Panc1 (cell line): Measurements from ENCODE around the gene ARMH2. TPM values are rescaled to one million over a fixed set of nuclear protein-coding genes. Genes with fewer than 3 reads are reported as not detected.
"Not testable (repeated sequence)": the region's sequence is repeated elsewhere in the genome, so short reads cannot be mapped to it uniquely, and the experiment has no call there.

Source experiments
- ATAC-seq: fragments of 200-7000 bp; cut with Tn5 transposase; 2 replicates; pipeline ENCODE4 v1.9.1; 2020; ENCODE audit warnings: mild to moderate bottlenecking, moderate library complexity
- BruUV-seq: library from RNA; stranded (reverse); fragments of 400-500 nt; replicated peaks from 2 replicates; lab custom pipeline; 2021; lab: Mats Ljungman, UMichigan
- CTCF ChIA-PET: fragments of 300-600 bp; sonication (Branson Sonifier 250); formaldehyde crosslinking; loops from one replicate; lab custom pipeline; 2022; ENCODE audit warnings: antibody characterized with exemption; lab: Charles Lee
- POLR2A ChIA-PET: fragments of 300-600 bp; sonication (Branson Sonifier 250); formaldehyde crosslinking; loops from one replicate; lab custom pipeline; 2022; ENCODE audit warnings: antibody characterized with exemption; lab: Charles Lee
- DNase-seq: peaks from one replicate; pipeline ENCODE4 v3.0.0-alpha.2; 2010; ENCODE audit warnings: low read depth, low spot score
- H3K27ac ChIP-seq: 2 replicates; pipeline ENCODE4 v1.5.1; 2011; ENCODE audit warnings: mild to moderate bottlenecking, low read length, inconsistent platforms
- H3K27me3 ChIP-seq: fragments of 200-500 bp; sonication (Bioruptor generic); 2 replicates; pipeline ENCODE4 v1.6.0; 2014; ENCODE audit warnings: low read length, inconsistent platforms; ENCODE audit not compliant: control insufficient read depth, insufficient read depth
- H3K36me3 ChIP-seq: fragments of 200-500 bp; sonication (Bioruptor generic); 2 replicates; pipeline ENCODE4 v1.5.1; 2014; ENCODE audit warnings: inconsistent platforms, mild to moderate bottlenecking, low read length, moderate library complexity; ENCODE audit not compliant: control insufficient read depth, insufficient read depth
- H3K4me1 ChIP-seq: 2 replicates; pipeline ENCODE4 v1.5.1; 2011; ENCODE audit warnings: inconsistent platforms, mild to moderate bottlenecking, low read length, moderate library complexity; ENCODE audit not compliant: control insufficient read depth, insufficient read depth
- H3K4me3 ChIP-seq, 2 experiments: 2 replicates each; pipeline ENCODE4 v1.5.1; 2011 to 2012; ENCODE audit warnings: low read depth in 2 of 2, low read length in 2 of 2, mild to moderate bottlenecking in 2 of 2, inconsistent platforms in 1 of 2, moderate library complexity in 1 of 2
- H3K9me3 ChIP-seq: fragments of 200-500 bp; sonication (Bioruptor generic); 2 replicates; pipeline ENCODE4 v1.5.1; 2014; ENCODE audit warnings: low read depth, mild to moderate bottlenecking, inconsistent platforms, low read length, moderate library complexity; ENCODE audit not compliant: control insufficient read depth, insufficient read depth
- POLR2AphosphoS5 ChIP-seq: IDR thresholded peaks from 2 replicates; pipeline ENCODE4 v1.6.1; 2012; ENCODE audit warnings: mild to moderate bottlenecking, low read depth, low read length, moderate library complexity
- SIN3A ChIP-seq: IDR thresholded peaks from 2 replicates; pipeline ENCODE4 v1.6.1; 2012; ENCODE audit warnings: low read depth, mild to moderate bottlenecking, low read length, moderate library complexity, borderline replicate concordance; ENCODE audit not compliant: insufficient read depth
- TCF7L2 ChIP-seq: IDR thresholded peaks from 2 replicates; pipeline ENCODE4 v1.6.1; 2011; ENCODE audit warnings: mild to moderate bottlenecking, low read depth, low read length, inconsistent platforms
- in situ Hi-C: cut with HindIII; loops from 2 replicates; pipeline ENCODE4 v1.10.0; 2016; ENCODE audit warnings: low sequenced_read_pairs, low pct_unique_long_range_greater_than_20kb
- intact Hi-C: fragments of 100-400 bp; cut with micrococcal nuclease; formaldehyde crosslinking; loops from one replicate; pipeline ENCODE4 v1.10.0; 2022; ENCODE audit not compliant: unreplicated experiment
- total RNA-seq: library from RNA; stranded (reverse); gene quantifications from one replicate; pipeline ENCODE4 v1.2.1, GENCODE V29; 2021; ENCODE audit not compliant: unreplicated experiment
- TF ChIP-seq, protein P1 (sequence below), 2 experiments: IDR thresholded peaks; 2 replicates each; pipeline ENCODE4 v1.6.1; 2011 to 2012; ENCODE audit warnings: low read depth in 2 of 2, control low read depth in 1 of 2, low read length in 1 of 2, mild to moderate bottlenecking in 1 of 2, moderate library complexity in 1 of 2; ENCODE audit not compliant: insufficient read depth in 1 of 2
- TF ChIP-seq, protein P2 (sequence below): fragments of 450-650 bp; IDR thresholded peaks from 2 replicates; pipeline ENCODE4 v1.5.1; 2017; ENCODE audit warnings: mild to moderate bottlenecking

Gene ARMH2
- total RNA-seq, 1 experiment from 2014 or later = not detected

DNA sequence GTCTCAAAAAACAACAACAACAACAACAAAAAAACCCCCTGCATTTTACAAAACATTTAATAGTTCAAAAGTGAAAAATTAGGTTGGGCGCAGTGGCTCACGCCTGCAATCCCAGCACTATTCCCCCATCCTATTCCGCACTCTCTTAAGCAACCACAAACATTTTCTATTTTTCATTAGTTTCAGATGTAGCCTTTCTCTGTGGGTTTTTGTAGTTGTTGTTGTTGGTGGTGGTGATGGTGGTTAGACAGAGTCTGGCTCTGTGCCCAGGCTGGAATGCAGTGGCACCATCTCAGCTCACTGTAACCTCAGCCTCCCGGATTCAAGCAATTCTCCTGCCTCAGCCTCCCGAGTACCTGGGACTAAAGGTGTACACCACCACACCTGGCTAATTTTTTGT, 30.4 kb downstream of the ARMH2 start:
- Histone ChIP-seq H3K36me3 (no peaks in the 10 kb centered on the region), H3K4me3 (no peak overlapping the region), H3K27me3 (no peaks in the 10 kb centered on the region), H3K27ac (no peak overlapping the region), H3K9me3 (no peaks in the 10 kb centered on the region), H3K4me1 (no peaks in the 10 kb centered on the region)
- POLR2A ChIA-PET = no interaction called here
- no TSS peak for BruUV-seq
- CTCF ChIA-PET = no interaction called here
- DNase-seq (no peak), ATAC-seq (no peak)
- in situ Hi-C loops = no loop called here
- TF ChIP-seq SIN3A (no peak), TCF7L2 (no peak), POLR2AphosphoS5 (no peak)
- TF ChIP-seq, protein P1, sequence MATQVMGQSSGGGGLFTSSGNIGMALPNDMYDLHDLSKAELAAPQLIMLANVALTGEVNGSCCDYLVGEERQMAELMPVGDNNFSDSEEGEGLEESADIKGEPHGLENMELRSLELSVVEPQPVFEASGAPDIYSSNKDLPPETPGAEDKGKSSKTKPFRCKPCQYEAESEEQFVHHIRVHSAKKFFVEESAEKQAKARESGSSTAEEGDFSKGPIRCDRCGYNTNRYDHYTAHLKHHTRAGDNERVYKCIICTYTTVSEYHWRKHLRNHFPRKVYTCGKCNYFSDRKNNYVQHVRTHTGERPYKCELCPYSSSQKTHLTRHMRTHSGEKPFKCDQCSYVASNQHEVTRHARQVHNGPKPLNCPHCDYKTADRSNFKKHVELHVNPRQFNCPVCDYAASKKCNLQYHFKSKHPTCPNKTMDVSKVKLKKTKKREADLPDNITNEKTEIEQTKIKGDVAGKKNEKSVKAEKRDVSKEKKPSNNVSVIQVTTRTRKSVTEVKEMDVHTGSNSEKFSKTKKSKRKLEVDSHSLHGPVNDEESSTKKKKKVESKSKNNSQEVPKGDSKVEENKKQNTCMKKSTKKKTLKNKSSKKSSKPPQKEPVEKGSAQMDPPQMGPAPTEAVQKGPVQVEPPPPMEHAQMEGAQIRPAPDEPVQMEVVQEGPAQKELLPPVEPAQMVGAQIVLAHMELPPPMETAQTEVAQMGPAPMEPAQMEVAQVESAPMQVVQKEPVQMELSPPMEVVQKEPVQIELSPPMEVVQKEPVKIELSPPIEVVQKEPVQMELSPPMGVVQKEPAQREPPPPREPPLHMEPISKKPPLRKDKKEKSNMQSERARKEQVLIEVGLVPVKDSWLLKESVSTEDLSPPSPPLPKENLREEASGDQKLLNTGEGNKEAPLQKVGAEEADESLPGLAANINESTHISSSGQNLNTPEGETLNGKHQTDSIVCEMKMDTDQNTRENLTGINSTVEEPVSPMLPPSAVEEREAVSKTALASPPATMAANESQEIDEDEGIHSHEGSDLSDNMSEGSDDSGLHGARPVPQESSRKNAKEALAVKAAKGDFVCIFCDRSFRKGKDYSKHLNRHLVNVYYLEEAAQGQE (IDR thresholded peaks at IDR 0.05; ENCODE audit: insufficient read depth in 1 of 2, low read depth in 2 of 2, low read length in 1 of 2) = no peak
- TF ChIP-seq, protein P2, sequence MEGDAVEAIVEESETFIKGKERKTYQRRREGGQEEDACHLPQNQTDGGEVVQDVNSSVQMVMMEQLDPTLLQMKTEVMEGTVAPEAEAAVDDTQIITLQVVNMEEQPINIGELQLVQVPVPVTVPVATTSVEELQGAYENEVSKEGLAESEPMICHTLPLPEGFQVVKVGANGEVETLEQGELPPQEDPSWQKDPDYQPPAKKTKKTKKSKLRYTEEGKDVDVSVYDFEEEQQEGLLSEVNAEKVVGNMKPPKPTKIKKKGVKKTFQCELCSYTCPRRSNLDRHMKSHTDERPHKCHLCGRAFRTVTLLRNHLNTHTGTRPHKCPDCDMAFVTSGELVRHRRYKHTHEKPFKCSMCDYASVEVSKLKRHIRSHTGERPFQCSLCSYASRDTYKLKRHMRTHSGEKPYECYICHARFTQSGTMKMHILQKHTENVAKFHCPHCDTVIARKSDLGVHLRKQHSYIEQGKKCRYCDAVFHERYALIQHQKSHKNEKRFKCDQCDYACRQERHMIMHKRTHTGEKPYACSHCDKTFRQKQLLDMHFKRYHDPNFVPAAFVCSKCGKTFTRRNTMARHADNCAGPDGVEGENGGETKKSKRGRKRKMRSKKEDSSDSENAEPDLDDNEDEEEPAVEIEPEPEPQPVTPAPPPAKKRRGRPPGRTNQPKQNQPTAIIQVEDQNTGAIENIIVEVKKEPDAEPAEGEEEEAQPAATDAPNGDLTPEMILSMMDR = no peak
- intact Hi-C loops = loop anchor here (5.0 to 10.0 kb wide), 2 partner anchors 186 to 244 kb away; no protein-coding TSS in a partner anchor

DNA sequence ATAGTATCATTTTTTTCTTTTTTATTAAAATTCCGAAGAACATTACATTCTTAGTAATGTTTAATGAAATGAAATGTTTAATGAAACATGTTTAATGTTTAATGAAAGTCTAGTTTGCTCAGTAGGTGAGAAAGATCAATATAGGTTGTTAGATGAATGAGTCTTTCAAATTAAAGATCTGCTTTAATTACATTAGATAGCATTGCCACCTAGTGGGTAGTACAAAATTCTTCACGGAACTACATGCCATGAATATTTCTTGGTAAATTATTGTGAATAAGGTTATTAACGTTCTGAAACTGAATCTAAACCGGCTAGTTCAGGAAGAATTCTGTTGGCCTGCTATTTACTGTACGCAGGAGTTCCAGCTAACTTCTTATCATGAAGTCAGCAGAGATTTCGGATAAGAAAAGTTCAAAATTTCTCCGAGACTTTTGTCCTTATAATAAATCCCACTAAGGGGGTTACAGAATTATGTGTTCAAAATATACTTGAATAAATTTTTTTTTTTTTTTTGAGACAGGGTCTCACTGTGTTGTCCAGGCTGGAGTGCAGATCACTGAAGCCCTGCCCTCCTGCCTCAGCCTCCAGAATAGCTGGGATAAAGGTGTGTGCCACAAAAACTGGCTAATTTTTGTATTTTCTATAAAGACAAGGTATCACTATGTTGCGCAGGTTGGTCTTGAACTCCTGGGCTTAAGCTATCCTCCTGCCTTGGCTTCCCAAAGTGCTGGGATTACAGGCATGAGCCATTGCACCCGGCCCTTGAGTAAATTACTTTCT, 31.8 kb downstream of the ARMH2 start:
- in situ Hi-C loops (no loop called here), intact Hi-C loops (loop anchor here (5.0 to 10.0 kb wide), 2 partner anchors 185 to 242 kb away; no protein-coding TSS in a partner anchor)
- no peak overlapping the region for H3K4me3 ChIP-seq
- CTCF ChIA-PET = interaction anchor here (0.7 kb wide), 1 partner anchor 1880 kb away, joined by 4 read pairs; no protein-coding TSS in a partner anchor
- no peaks in the 10 kb centered on the region for H3K36me3 ChIP-seq
- H3K27me3 ChIP-seq = no peaks in the 10 kb centered on the region
- H3K4me1 ChIP-seq = no peaks in the 10 kb centered on the region
- no peaks in the 10 kb centered on the region for H3K9me3 ChIP-seq
- H3K27ac ChIP-seq = no peak overlapping the region
- POLR2A ChIA-PET = interaction anchor here (0.7 kb wide), 1 partner anchor 127 kb away, joined by 4 read pairs; no protein-coding TSS in a partner anchor
- ATAC-seq (peak; percentile 74; the same call in 1 of the 2 replicates), DNase-seq (no peak)
- TF ChIP-seq, protein P2 = no peak; the same call in 1 of the 2 replicates
- TF ChIP-seq SIN3A (no peak), POLR2AphosphoS5 (no peak), TCF7L2 (no peak)
- TF ChIP-seq, protein P1 (IDR thresholded peaks at IDR 0.05; ENCODE audit: insufficient read depth in 1 of 2, low read depth in 2 of 2, low read length in 1 of 2) = no peak
- BruUV-seq = no TSS peak

DNA sequence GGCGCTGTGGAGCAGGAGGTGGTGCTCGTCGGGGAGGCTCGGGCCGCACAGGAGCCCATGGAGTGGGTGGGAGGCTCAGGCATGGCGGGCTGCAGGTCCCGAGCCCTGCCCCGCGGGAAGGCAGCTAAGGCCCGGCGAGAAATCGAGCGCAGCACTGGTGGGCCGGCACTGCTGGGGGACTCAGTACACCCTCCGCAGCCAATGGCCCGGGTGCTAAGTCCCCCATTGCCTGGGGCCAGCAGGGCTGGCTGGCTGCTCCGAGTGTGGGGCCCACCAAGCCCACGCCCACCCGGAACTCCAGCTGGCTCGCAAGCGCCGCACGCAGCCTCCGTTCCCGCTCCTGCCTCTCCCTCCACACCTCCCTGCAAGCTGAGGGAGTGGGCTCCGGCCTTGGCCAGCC, 32.7 kb downstream of the ARMH2 start:
- H3K4me3 ChIP-seq, H3K9me3 ChIP-seq, ATAC-seq, CTCF ChIA-PET, H3K27me3 ChIP-seq, DNase-seq, POLR2A ChIA-PET, H3K36me3 ChIP-seq, H3K4me1 ChIP-seq, BruUV-seq, H3K27ac ChIP-seq, in situ Hi-C loops: not testable (repeated sequence)
- intact Hi-C loops = loop anchor here (5.0 to 10.0 kb wide), 2 partner anchors 184 to 241 kb away; no protein-coding TSS in a partner anchor
